ENCODE measurements around the gene JRKL.
A peak's percentile ranks its signal among the peaks of the same experiment; 100 is the strongest.

JRKL gene

GRCh38 chr11:96389720-96390487 lies at the start of gene JRKL, which contains the start of gene CCDC82:
Gene JRKL, plus strand, starts transcription at chr11:96390013. Its CDS starts 637 bp downstream, at chr11:96390650.
Gene CCDC82, minus strand, starts transcription at chr11:96389912. Its CDS starts 5,165 bp downstream, at chr11:96384747.
- TF ChIP-seq CTCF (IDR thresholded peaks at IDR 0.05; ENCODE audit: control insufficient read depth, insufficient read depth, low read depth, low read length, missing control alignments) = no peak
- H3K4me3 ChIP-seq (ENCODE audit: control insufficient read depth, low read depth, low read length) = peak within 1 kb of the TSS; percentile 87
- DNase-seq (ENCODE audit: low read depth) = peak; percentile 76

- no peak for TF ChIP-seq CTCF (IDR thresholded peaks at IDR 0.05; ENCODE audit: control insufficient read depth, insufficient read depth, low read depth, low read length, missing control alignments)
- peak overlapping the region; percentile 49 for H3K4me3 ChIP-seq (ENCODE audit: control insufficient read depth, low read depth, low read length)
- no peak for DNase-seq (ENCODE audit: low read depth)
These were observed 49.3 kb upstream of the JRKL start for GRCh38 chr11:96340555-96340885.

- peak overlapping the region; percentile 49 for H3K4me3 ChIP-seq (ENCODE audit: control insufficient read depth, low read depth, low read length)
- DNase-seq (ENCODE audit: low read depth) = no peak
- TF ChIP-seq CTCF (IDR thresholded peaks at IDR 0.05; ENCODE audit: control insufficient read depth, insufficient read depth, low read depth, low read length, missing control alignments) = peak; percentile 78
These were observed 48.4 kb upstream of the JRKL start for GRCh38 chr11:96341211-96342013.

GRCh38 chr11:96342014-96342960 lies 47.5 kb upstream of the JRKL start:
- DNase-seq (ENCODE audit: low read depth) = no peak
- peak overlapping the region; percentile 49 for H3K4me3 ChIP-seq (ENCODE audit: control insufficient read depth, low read depth, low read length)
- no peak for TF ChIP-seq CTCF (IDR thresholded peaks at IDR 0.05; ENCODE audit: control insufficient read depth, insufficient read depth, low read depth, low read length, missing control alignments)

GRCh38 chr11:96342961-96343711 lies 46.7 kb upstream of the JRKL start, which contains the start of gene MAML2:
Gene MAML2, minus strand, starts transcription at chr11:96343195. Its CDS starts 1,300 bp downstream, at chr11:96341895.
- peak; percentile 73 for DNase-seq (ENCODE audit: low read depth)
- H3K4me3 ChIP-seq (ENCODE audit: control insufficient read depth, low read depth, low read length) = peak within 1 kb of the TSS; percentile 49
- TF ChIP-seq CTCF (IDR thresholded peaks at IDR 0.05; ENCODE audit: control insufficient read depth, insufficient read depth, low read depth, low read length, missing control alignments) = peak; percentile 91
